Femur (tissue), 1 donor: ENCODE results near the gene SYCP2L.

Experiments used
- DNase-seq: peaks from one replicate; pipeline ENCODE4 v3.0.0-alpha.2; 2017

Gene SYCP2L

GRCh38 chr6:11009353-11009752, 122.5 kb downstream of the SYCP2L start:
- DNase-seq: no peak

DNA sequence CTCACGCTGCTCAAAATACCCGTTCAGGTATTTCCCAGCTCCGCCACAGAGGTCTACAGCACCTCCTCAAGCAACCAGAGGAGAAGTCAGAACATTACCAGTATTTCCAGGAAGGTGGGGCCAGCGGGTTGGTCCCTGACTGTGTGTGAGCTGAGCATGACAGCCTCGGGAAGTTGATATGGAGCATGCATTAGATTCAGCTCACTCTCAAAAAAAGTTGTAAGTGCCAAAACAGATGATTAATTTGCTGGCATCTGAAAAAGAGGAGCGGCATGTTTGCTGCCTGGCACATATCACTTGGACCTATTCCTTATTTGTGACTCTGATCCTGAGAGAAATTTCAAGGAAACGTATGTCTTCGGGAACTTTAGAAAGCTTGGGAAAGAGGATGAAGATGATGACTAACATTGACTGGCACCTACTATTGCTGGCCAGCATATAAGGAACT, 125.0 kb downstream of the SYCP2L start:
- no peak for DNase-seq

DNA sequence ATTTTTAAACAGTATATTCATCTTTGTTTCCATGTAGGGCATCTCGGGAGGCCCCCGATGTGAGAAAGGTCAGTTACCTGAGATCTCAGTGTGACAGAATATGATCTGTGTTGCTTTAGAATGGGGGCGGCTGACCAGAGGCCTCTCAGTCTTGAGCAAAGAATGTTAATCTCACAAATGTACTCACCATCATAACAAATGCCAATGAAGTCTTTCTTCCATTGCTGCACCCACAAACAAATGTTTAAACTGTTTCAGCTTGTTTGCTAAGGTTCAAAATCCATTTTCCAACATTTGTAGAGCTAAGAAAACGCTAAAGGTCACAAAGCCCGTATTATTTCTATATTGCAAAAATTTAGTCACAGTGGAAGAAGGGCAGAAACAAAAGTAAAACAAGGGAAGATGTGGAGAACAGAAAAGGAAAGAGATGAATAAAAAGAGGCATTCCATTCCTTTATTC, 125.5 kb downstream of the SYCP2L start:
- DNase-seq: no peak

DNA sequence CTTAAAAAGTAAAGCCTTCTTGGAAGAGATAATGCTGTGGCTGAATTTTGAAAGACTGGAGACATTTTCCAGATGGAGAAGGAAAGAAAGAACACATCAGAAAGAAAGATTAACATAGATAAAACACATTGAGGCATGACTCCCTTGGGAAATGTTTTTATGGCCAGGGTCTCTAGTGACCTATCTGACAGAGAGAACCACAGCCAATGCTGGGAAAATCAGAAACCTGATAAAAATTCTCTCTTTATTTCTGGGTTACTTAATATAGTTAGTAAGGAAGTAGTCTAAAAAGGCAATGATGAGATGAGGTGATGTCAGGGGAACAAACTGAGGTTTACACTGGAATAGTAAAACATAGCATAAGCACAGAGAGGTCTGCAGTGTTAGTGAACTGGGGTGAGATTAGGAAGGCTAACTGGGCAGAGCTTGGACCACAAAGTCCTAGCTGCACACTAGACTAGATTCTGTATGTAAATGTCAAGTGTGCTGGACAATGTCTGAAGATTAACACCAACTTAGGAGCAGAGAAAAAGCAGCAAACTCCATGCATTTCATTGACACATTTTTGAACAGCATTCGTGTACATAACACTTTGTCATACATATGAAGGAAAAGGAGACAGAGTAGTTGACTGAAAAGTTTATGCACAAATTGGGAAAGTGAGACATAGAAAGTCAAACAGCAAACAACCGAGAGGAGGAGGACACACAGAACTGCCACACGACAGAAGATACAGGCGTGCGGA, 126.3 kb downstream of the SYCP2L start:
- no peak for DNase-seq

DNA sequence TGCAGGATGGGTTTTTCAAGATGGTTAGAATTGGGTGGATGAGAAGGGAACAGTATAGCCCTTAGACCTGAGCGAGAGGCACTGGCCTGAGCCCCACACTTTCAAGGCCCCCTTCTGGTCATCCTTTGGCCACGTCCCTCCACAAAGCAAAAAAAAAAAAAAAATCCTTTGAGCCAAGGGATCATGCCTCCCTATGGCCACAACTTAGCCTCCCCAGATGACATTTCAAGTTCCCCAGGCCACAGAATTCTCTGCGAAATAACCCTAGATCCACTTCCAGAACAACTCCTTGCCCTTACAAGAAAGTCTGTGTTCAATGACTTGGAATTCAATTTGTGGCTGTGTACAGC, 126.8 kb downstream of the SYCP2L start:
- no peak for DNase-seq

DNA sequence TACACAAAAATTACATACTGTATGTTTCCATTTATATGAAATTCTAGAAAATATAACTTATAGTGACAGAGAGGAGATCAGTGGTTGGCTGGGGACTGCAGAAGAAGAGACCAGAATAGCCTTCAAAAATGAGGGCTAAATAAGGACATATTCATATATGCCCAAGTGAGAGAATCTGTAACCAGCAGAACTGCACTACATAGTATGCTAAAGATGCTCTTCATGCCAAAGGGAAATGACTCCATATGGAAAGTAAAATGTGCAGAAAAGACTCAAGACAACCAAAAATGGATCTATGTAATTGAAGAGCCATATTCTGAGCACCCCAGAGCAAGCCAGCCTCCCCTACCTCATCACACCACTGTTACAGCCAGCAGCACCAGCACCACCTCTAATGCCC, 128.2 kb downstream of the SYCP2L start:
- DNase-seq: no peak

DNA sequence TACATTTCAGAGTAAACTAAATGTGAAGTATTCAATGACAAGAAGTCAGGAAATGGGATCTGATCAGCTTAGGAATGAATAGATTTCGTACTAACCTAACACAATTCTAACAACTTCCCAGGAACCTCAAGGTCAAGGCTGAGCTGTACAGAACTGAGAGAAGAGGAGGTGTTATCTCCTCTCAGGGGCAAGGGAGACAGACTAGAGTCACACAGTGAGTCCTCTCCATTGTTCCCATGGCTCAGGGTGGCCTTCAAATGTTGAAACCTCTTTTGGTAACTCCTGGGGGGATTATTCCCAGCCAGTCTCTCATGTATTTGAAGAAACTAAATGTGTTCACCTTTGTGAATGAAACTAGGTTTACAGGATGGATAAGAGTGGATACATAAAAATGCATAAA, 129.6 kb downstream of the SYCP2L start:
- DNase-seq: no peak

GRCh38 chr6:11017090-11017489, 130.2 kb downstream of the SYCP2L start:
- no peak for DNase-seq

- DNase-seq: no peak
Measured at GRCh38 chr6:11018225-11018624, 131.4 kb downstream of the SYCP2L start.

DNA sequence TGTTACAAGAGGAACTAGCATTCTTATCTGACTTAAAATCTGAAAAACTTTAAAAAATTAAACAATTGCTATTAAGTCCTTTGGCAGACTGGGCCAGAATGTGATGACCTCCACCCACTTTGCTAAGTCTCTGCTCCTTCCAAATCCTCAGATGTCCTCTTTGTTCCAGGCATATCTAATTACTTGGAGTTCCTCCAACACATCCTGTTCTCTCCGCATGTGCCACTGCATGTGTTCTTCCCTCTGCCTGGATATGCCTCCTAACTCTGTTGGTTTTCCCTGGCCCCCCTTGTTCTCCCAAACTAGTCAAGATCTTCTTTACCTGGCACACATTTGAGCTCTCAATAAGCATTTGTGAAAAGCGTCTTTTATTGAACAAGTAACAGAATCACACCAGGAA, 134.2 kb downstream of the SYCP2L start:
- DNase-seq: no peak

DNA sequence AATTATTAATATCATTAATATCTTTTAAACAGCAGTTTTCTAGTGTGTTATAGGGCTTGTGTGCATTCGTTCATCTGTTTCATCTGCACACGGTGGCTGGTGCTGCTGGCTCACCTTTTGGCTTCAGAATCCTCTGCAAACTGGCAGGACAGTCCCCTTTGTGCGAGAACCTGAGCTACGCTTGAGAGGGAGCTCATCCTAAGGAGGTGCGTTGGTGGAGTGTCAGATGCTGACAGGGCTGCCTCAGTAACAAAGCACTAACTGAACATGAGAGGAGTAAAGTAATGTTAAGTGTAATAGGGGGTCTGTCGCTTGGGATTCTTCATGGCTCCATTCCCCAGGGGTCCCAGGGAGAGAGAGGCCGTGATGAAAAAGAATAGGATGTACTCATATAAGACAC, 134.9 kb downstream of the SYCP2L start:
- no peak for DNase-seq

- no peak for DNase-seq
Measured at GRCh38 chr6:11023032-11023431, 136.2 kb downstream of the SYCP2L start.
